Hippocampal formation (tissue), 2 donors: Measurements from ENCODE around the gene GNGT1.
"Not testable (repeated sequence)": the region's sequence is repeated elsewhere in the genome, so short reads cannot be mapped to it uniquely, and the experiment has no call there.

Experiments used
- DNase-seq, 2 donors: peaks; one replicate each; lab custom pipeline; 2025; lab: John Stamatoyannopoulos, UW

GNGT1 gene

GRCh38 chr7:93910076-93910994 lies 4.0 kb downstream of the GNGT1 start:
- DNase-seq: no peak

GRCh38 chr7:93911242-93911641 lies 4.9 kb downstream of the GNGT1 start:
- DNase-seq: not testable (repeated sequence)

DNA sequence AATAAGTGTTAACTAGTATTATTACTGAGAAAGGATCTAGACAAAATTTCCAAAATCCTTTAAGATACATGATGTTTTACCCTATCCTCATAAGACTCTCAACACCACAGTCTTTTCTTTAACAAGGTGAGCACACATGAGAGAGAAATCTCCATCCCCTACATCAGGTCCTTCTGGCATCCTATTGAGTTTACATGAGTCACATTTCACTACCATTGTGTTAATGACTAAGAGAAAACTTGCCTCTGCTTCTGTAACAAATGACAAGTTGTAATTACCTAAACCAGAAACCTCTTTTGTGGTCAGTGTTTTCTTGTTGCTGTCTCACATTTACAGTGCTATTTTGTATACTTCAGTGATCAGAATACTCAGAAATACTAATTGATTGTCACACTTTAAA lies 5.3 kb downstream of the GNGT1 start:
- DNase-seq: not testable (repeated sequence)

- DNase-seq: no peak
Measured at GRCh38 chr7:93913197-93913596, 6.8 kb downstream of the GNGT1 start.

GRCh38 chr7:93914581-93915066 lies 8.3 kb downstream of the GNGT1 start:
- no peak for DNase-seq

- DNase-seq: not testable (repeated sequence)
Measured at GRCh38 chr7:93915206-93915842, 9.0 kb downstream of the GNGT1 start.

DNA sequence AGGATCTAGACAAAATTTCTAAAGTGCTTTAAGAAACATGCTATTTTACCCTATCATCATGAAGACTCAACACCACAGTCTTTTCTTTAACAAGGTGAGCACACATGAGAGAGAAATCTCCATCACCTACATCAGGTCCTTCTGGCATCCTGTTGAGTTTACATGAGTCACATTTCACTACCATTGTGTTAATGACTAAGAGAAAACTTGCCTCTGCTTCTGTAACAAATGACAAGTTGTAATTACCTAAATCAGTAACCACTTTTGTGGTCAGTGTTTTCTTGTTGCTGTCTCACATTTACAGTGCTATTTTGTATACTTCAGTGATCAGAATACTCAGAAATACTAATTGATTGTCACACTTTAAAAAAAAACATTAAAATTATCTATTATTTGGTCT lies 9.5 kb downstream of the GNGT1 start:
- not testable (repeated sequence) for DNase-seq

DNA sequence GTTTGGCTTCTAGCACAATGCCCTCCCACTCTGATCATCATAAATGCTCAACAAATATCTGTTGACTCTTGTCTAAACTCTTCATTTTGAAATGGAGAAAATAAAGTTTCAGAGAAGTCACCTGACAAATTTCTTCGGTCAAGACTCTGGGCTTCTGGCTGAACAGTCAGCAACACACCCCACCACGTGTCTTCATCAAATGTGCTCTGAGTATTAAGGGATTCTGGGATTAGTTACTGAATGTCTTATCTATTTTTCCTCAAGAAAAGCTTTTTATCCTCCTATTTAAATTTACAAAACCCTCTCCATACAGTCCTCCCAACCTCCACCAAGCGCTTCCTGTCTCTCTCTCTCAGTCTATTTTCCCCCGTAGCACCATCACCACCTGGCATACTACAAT lies 9.9 kb downstream of the GNGT1 start:
- not testable (repeated sequence) for DNase-seq

GRCh38 chr7:93920496-93921182 lies 14.3 kb downstream of the GNGT1 start:
- DNase-seq: no peak

DNA sequence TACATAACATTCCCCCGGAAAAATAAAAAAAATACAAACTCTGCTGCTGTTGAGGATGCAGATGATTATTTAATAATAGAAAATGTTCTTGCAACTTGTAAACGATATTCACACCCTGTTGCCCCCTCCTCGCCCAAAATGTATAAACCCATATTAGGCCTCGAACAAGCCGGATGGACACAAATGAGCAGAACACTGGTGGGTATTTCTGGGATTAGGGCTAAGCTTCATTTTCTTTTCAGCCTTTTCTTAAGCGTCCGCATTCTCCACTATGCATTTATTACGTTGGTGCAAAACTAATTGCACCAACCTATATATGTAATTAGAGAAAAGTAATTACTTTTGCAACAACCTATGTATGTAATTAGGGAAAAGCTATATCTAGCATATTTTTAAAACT lies 14.8 kb downstream of the GNGT1 start:
- no peak for DNase-seq

- DNase-seq: peak; percentile 26 to 39
Measured at GRCh38 chr7:93921607-93922566, 15.5 kb downstream of the GNGT1 start, which contains the start of gene GNG11. TSS of gene GNG11 (plus strand) at chr7:93921735. CDS start at chr7:93922138, 403 bp downstream.

- no peak for DNase-seq
Measured at GRCh38 chr7:93923296-93923695, 16.9 kb downstream of the GNGT1 start.

DNA sequence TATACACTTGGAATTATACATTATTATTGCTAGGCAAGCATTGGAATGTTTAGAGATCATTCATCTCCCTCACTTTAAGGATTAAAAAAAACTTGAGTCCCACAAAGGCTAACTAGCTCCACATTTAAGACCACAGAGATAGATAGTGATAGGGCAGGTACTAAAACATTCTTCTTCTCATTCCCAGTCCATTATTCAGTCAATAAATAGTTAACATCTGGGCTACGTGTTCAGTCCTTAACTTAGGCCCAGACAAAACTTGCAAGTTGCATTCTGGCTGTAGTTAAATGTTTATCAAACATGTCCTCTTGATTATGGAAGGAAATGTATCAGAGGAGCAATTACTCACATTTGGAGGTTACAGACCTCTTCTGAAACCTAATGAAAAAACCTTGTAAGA lies 17.6 kb downstream of the GNGT1 start:
- DNase-seq: no peak

GRCh38 chr7:93926800-93927199 lies 20.4 kb downstream of the GNGT1 start:
- no peak for DNase-seq

GRCh38 chr7:93927585-93927984 lies 21.2 kb downstream of the GNGT1 start:
- DNase-seq: no peak

DNA sequence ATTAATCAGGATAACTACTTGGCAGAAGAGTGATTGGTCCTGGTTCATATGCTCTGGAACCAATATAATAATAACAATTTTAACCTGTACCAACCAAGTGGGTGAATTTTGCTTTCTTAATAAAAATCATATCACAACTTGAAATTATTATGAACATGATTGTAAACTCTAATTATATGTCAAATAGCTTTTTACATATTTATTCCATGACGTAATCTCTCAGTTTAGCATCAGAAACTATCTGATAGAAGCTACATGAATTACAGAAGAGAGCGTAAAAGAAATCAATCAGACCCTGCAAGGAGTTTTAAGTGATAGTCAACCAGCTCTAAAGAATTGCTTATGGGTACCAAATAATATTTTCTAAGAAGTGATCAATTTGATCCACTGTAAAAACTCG lies 25.3 kb downstream of the GNGT1 start:
- no peak for DNase-seq

- no peak for DNase-seq
Measured at GRCh38 chr7:93933156-93933555, 26.8 kb downstream of the GNGT1 start.

- DNase-seq: no peak
Measured at GRCh38 chr7:93935102-93935501, 28.7 kb downstream of the GNGT1 start.

GRCh38 chr7:93937818-93938217 lies 31.5 kb downstream of the GNGT1 start:
- DNase-seq: no peak

GRCh38 chr7:93938293-93938692 lies 31.9 kb downstream of the GNGT1 start:
- no peak for DNase-seq

DNA sequence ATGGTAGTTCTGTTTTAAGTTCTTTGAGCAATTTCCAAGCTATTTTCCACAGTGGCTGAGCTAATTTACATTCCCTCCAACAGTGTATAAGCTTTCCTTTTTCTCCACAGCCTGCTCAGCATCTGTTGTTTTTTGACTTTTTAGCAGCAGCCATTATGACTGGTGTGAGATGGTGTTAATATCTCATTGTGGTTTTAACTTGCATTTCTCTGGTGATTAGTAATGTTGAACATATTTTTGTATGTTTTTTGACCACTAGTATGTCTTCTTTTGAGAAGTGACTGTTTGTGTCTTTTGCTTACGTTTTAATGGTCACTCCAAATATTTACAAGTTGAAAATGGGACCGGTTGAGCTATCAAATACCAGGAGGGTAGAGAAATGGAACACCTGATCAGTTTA lies 35.6 kb downstream of the GNGT1 start:
- no peak for DNase-seq
